H1 (cell line): ENCODE results near the gene PSMD6.

Experiments used
- BRCA1 ChIP-seq: IDR thresholded peaks from 2 replicates; pipeline ENCODE4 v1.6.1; 2012; ENCODE audit warnings: low read depth, low read length, improper control_type of control experiment
- CHD2 ChIP-seq: IDR thresholded peaks from 2 replicates; pipeline ENCODE4 v1.6.1; 2012; ENCODE audit warnings: low read length, improper control_type of control experiment
- POLR2A ChIP-seq, 2 experiments: IDR thresholded peaks; 1 replicate in 1 of 2; 2 replicates in 1 of 2; pipeline ENCODE4 v1.6.1; 2011; ENCODE audit warnings: low read depth in 2 of 2, low read length in 2 of 2, mild to moderate bottlenecking in 2 of 2; ENCODE audit errors: control extremely low read depth in 1 of 2
- SP1 ChIP-seq: IDR thresholded peaks from 2 replicates; pipeline ENCODE4 v1.6.1; 2011; ENCODE audit warnings: low read depth, low read length
- TF ChIP-seq, protein P1 (sequence below), 3 experiments: IDR thresholded peaks; 1 replicate in 2 of 3; 2 replicates in 1 of 3; pipeline versions ENCODE4 v1.5.1 to v1.6.1; 2011; ENCODE audit warnings: low read length in 3 of 3, mild to moderate bottlenecking in 3 of 3, inconsistent platforms in 2 of 3, low read depth in 1 of 3, moderate library complexity in 1 of 3; ENCODE audit not compliant: insufficient read depth in 1 of 3; ENCODE audit errors: control extremely low read depth in 1 of 3
- TF ChIP-seq, protein P2 (sequence below): IDR thresholded peaks from 2 replicates; pipeline ENCODE4 v1.6.1; 2011; ENCODE audit warnings: low read depth, mild to moderate bottlenecking, low read length; ENCODE audit not compliant: insufficient read depth

DNA sequence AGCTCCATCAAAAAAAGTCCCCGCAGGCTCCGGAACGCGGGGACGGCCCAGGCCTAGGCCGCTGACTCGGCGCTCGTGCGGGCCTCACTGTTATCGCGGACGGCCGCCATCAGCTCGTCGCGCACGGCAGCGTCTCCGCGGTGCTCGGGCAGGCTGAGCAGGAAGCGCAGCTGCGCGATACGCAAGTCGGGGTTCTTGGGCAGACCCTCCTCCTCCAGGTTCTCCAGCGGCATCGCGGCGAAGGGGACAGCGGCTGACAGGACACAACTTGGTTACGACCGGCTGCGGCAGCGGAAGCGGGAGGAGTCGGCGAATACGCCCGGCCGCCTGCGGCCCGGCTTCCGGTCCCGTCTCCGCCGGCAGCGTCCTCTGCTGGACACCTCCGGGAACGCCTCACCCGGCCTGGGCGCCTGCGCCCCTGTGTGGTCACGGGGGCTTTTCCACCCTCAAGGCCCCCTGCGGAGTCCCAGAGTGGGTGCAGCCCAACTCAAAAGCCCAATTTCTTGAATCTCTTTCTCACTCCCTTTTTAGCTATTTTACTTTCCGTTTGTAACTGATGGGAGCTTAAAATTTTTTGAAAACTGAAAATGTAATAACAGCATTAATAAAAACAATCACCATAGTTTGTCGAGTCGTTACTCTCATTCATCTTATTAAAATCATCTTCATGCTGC is at the start of gene PSMD6:
- TF ChIP-seq, protein P1, sequence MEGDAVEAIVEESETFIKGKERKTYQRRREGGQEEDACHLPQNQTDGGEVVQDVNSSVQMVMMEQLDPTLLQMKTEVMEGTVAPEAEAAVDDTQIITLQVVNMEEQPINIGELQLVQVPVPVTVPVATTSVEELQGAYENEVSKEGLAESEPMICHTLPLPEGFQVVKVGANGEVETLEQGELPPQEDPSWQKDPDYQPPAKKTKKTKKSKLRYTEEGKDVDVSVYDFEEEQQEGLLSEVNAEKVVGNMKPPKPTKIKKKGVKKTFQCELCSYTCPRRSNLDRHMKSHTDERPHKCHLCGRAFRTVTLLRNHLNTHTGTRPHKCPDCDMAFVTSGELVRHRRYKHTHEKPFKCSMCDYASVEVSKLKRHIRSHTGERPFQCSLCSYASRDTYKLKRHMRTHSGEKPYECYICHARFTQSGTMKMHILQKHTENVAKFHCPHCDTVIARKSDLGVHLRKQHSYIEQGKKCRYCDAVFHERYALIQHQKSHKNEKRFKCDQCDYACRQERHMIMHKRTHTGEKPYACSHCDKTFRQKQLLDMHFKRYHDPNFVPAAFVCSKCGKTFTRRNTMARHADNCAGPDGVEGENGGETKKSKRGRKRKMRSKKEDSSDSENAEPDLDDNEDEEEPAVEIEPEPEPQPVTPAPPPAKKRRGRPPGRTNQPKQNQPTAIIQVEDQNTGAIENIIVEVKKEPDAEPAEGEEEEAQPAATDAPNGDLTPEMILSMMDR (IDR thresholded peaks at IDR 0.05; ENCODE audit: control extremely low read depth in 1 of 3, insufficient read depth in 1 of 3, low read depth in 1 of 3, low read length in 3 of 3): peak; percentile 96 to 100 (median 100)
- TF ChIP-seq BRCA1 (no peak), CHD2 (no peak), SP1 (peak; percentile 41; the same call in 1 of the 2 replicates), POLR2A (IDR thresholded peaks at IDR 0.05; ENCODE audit: control extremely low read depth in 1 of 2, low read depth in 2 of 2, low read length in 2 of 2) (peak in 1 of 2 experiments; percentile 80; a peak in 2 of 3 replicates)
- TF ChIP-seq, protein P2, sequence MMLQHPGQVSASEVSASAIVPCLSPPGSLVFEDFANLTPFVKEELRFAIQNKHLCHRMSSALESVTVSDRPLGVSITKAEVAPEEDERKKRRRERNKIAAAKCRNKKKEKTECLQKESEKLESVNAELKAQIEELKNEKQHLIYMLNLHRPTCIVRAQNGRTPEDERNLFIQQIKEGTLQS: peak; percentile 66
